GM04503 (cell line): Measurements from ENCODE around the gene TNRC6C.
A peak's percentile ranks its signal among the peaks of the same experiment; 100 is the strongest.

Source experiments
- DNase-seq: peaks from one replicate; pipeline ENCODE4 v3.0.0-alpha.2; 2012; ENCODE audit warnings: low read depth

The TNRC6C gene, protein sequence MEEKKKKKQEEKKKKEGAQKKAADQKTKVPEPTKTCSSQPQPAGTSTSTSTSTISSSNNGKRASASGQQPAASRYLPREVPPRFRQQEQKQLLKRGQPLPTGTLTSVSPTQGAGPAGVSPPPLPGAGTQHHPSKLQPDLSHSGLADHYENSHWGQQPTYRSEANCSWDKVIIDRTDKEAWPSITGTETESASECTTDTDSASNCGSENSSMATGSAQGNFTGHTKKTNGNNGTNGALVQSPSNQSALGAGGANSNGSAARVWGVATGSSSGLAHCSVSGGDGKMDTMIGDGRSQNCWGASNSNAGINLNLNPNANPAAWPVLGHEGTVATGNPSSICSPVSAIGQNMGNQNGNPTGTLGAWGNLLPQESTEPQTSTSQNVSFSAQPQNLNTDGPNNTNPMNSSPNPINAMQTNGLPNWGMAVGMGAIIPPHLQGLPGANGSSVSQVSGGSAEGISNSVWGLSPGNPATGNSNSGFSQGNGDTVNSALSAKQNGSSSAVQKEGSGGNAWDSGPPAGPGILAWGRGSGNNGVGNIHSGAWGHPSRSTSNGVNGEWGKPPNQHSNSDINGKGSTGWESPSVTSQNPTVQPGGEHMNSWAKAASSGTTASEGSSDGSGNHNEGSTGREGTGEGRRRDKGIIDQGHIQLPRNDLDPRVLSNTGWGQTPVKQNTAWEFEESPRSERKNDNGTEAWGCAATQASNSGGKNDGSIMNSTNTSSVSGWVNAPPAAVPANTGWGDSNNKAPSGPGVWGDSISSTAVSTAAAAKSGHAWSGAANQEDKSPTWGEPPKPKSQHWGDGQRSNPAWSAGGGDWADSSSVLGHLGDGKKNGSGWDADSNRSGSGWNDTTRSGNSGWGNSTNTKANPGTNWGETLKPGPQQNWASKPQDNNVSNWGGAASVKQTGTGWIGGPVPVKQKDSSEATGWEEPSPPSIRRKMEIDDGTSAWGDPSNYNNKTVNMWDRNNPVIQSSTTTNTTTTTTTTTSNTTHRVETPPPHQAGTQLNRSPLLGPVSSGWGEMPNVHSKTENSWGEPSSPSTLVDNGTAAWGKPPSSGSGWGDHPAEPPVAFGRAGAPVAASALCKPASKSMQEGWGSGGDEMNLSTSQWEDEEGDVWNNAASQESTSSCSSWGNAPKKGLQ (N-terminal part only)

DNA sequence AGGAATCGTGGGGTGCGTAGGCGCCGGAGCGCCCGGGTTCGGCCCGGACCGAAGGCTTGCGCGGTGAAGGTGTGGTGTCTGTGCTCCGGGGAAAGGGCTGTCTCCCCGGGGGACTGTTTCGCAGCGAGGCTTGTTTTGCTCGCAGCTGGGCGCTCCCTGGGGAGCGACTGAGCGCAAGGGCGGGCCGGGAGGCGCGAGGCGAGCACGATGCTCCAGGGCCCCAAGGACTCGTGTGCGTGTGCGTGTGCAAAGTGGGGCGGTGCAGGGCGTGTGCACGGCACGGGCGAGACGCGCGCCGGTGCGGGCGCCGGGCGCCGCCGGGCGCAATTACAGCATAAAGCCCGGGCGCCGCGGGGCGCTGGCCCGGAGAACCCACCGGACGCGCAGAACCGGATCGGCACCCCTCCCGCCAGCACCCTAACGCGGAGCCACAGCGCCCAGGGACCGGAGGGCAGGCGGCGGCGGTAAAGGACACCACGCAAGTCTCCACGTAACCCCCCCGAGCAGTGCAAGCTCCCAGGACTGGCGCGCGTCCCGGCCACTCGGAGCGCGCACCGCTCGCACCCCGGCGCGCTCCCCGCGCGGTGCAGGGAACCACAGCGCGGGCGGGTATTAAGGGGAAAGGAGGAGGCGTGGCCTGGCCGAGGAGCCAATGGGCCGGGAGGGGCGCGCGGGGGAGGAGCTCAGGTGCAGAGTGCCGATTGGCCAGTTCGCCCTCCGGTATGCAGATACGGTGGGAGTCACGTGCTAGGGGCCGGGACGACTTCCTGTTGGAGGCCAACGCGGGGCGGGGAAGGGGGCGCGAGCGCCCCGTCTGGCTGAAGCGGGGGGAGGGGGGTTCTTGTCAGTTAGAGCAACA is at the start of gene TNRC6C:
Gene TNRC6C (plus strand): TSS at position 847 of the 859 bp plus-strand sequence. CDS start 45,504 bp downstream, outside the sequence.
- DNase-seq = peak; percentile 86

DNA sequence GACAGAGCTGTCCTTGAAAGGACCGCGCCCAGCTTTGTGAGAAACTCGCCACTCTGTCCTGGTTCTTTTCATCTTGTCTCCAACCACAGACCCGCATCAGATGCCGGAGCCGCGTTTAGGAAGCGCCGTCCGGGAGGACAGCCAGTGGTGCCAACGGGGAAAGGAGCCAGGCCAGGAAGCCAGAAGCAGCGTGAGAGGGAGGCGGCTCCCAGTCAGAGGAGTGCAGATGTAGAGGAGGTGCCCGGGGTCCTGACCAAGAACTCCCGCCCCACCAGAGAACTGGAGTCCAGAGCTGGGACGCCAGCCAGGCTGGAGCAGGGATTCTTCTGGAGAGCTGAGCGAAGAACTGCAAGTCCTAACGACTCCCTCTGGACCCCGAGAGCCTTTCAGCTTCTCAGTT is 49.3 kb upstream of the TNRC6C start:
- DNase-seq = no peak

DNA sequence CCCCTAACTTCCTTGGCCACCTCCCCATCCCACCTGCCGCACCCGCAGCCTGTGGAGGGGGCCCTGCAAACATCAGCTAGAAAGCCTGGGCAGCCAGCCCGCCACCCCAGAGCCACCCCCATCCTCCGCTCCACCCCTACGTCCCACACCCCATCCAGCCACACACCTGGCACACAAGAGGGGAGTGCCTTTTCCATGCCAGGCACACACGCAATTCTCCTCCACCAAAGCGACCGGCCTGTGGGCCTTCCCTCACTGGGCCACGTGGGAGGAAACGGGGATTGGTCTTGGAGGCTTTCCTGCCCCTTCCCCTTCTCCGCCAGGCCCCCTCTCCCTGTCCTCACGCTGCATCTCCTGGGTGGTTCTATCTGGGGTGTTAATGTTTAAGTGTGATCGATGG is 48.7 kb upstream of the TNRC6C start:
- DNase-seq = no peak

DNA sequence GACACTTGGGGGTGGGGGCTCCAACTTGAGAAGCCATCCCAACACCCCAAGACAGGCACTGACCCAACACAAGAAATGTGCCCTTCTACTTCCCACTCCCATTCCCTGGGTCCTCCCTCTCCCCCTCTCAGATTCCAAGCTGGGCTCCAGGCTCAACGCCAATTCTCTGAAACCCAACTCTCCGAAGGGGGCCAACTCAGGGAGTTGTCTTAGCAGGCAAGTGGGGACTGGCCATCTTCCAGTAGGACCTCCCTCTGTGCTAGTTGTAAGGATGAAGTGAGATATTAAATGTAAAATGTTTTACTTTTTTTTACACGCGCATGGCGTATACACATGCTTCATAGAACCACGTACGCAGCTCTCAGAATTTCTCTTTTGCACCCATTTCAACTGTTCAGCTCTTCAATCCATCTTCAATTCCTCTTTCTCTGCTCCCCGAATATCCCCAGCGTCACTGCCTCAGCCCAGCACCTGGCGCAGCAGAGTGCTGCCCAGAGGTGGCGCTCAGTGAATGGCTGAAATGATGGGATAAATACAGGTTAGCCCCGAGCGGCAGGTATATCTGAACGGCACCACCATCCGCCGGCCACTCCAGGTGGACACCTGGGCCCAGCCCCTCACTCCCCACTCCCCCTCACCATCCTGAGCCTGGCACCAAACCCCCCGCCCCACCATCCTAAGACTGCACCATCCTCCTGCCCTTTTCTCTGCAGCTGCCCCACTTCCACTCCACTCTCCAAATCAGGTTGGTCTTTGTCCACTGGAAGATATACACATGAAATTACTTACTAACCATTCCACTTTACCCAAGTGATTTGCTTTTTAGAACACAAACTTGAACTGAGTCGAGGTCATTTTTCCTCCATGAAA is 43.9 kb upstream of the TNRC6C start:
- no peak for DNase-seq

DNA sequence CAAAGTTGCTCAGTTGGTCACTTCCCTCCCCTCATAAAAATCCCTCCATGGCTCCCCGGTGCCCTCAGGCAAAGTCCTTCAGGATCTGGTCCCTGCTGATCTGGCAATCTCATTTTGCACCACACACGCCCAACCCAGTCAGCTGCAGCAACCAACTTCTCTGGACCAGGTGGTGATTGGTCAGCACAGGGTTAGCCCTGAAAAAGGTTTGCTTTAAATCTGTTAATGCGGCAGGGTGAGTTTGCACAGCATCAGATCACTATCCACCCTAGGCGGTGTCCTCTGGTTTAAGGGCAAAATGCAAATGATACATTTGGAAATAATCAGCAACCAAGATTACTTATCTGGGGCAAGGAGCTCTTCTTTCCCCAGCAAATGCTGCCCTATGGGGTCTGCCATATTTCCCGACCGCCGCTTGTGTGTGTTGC is 42.9 kb upstream of the TNRC6C start:
- no peak for DNase-seq

DNA sequence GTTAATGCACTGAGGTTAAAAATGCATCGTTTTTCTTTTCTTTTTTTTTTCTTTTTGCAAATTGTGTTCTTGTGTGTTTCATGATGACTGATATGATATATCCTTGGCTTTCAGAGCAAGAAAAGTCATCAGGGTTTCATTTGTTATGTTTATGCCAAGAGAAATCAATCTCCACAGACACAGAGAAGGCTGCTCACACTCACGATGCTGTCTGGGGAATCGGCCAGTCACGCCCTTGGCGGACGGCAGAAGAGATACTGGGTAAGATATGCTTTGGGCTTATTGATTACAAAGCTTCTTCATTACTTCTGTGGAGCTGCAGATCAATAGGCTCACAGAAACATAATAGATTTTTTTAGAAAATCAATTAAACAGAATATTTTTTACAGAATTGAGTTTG is 42.2 kb upstream of the TNRC6C start:
- DNase-seq = no peak

DNA sequence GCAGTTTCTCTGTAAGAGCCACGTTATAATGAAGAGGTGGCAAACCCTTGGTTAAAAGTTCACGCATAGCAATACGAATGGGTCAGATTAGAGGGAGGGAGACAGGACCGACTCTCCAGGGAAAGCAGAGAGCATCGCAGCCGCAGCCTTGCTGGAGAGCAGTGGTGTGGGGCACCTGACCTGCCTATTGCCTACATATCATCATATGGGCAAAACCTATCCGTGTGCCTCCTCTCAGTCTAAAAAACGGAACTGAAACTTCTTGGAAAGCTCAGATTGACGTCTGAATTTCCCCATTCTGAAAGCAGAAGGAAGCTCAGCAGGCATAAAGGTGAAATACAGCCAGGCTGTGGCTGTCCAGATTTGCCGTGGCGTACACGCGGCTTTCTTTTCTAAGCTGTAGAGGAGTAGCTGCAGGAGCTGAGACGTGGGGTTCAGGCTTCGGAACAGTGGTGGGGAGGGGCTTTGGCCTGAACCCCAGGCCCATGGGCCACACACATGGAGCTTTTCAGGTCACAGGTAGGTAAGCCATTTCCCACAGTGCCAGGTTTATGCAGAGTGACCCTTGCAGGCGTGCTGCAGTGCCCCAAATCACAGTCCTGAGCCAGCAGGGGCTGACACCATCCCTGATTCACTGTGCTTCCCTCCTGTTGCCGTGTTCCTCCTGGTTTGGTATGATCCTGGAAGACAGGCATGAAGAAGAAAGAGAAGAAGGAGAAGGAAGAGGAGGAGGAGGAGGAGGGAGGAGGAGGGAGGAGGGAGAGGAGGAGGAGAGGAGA is 41.6 kb upstream of the TNRC6C start:
- DNase-seq = no peak

DNA sequence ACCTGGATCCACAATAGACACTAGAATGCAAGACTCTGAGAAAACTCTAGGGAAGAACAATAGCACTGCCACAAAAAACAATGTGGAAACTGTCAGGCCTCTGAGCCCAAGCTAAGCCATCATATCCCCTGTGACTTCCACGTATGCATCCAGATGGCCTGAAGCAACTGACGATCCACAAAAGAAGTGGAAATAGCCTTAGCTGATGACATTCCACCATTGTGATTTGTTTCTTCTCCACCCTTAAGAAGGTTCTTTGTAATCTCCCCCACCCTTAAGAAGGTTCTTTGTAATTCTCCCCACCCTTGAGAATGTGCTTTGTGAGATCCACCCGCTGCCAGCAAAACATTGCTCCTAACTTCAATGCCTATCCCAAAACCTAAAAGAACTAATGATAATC is 39.2 kb upstream of the TNRC6C start:
- no peak for DNase-seq

DNA sequence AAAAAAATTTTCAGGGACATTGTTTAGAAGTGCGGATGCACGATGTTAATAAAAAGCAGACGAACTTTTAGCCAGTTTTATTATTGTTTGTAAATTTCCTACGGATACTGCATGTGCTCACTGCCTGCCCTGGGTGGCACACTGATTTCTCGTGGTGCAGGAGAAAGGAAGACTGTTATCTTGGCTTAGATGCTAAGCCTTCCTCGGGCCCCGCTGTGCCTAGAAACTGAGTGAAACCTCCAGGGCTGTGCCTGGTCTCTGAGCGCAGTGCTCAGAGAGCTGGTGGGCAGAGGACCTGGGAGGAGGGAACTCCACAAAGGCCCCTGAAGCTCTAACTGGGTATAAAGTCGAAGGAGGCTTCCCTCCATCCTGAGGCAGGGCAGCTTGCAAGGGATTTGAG is 35.4 kb upstream of the TNRC6C start:
- DNase-seq = no peak

DNA sequence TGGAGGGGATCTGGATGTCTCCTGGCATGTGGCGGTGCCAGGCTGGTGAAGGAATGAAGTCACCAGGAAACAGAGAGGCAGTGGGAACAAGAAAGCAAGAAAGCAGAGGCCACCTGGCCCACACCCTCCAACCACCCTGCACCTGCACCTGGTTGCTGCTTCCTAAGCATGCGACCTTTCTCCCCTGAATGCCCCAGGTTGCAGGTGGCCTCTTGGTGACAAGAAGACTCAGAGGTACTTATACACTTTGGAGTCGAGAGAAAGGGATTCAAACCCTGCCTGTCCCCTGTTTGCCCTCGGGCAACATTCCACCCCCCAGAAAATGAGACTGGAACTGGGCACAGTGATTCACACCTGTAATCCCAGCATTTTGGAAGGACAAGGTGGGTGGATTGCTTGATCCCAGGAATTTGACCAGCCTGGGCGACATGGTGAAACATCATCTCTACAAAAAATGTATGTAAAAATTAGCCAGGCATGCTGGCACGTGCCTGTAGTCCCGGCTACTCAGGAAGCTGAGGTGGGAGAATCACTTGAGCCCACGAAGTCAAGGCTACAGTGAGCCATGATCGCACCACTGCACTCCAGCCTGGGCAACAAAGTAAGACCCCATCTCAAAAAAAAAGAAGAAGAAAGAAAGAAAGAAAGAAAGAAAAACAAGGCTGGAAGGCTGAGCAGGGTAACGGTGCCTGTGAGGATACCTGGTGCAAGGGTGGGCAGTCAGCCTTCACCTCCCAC is 34.6 kb upstream of the TNRC6C start:
- no peak for DNase-seq

DNA sequence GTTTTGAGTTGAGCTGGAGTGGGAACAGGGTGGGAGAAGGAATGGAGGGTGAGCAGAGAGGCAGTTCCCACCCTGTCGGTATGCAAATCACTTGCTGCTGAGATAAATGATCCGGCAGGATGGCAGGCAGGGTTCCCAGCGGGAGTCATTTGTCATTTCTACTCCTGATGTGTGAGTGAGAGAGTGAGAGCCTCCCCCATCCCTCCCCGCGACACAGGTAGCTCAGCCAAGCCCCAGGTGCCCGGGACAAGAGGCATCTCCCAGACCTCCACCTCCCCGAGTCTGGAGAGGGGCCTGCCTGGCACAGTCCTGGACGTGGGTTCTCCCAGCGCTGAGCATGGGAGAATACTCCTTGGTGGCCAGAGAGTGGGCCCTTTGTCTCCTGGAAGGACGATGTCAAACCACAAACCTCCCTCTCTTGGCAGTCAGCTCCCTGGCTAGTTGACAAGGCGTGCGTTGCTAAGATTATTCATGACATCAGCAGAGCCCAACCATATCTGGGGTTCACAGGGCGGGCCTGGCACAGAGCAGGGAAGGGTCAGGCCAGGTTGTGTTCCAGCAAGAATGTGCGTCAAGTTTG is 33.7 kb upstream of the TNRC6C start:
- no peak for DNase-seq

DNA sequence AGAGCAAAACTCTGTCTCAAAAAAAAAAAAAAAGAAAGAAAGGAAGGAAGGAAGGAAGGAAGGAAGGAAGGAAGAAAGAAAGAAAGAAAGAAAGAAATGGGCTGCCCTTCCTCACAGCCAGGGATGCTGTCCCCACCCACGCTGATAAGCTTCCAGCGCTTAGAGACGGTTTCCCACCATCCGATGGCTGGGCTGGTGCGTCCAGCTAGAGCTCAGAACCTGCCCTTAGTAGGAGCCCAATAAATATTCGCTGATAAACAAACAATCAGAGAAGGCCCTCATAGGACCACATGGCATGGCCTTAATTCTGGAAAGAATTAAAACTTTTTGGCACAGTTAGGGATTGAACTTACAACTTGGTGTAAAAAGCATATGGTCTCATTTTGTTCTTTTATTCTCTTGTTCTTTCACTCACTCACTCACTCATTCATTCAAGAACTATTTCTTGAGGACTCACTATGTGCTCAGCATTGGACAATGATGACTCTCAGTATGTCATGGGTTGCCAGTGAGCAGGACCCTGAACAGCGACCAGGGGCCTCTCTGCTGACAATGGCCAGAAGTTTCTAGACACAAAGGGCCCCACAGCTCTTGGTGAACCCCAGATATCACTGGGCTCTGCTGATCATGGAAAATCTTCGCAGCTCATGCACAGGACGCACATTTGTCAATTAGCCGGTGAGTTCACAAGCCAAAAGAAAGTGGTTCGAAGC is 32.5 kb upstream of the TNRC6C start:
- no peak for DNase-seq

DNA sequence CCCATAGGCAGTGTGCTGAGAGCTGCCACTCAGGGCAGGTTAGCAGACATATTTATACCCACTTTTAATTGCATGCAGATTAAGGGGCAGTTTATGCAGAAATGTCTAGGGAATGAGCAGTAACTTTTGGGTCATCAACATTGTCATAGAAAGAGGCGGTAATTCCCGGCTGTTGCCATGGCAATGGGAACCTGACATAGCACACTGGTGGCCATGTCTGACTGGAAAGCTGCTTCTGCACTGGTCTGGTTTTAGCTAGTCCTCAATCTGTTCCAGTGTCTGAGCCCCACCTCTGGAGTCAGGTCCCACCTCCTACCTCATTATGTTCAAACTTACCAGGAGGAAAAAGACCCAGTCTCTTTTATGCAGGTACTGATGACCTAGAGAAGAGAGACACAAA is 31.5 kb upstream of the TNRC6C start:
- no peak for DNase-seq

DNA sequence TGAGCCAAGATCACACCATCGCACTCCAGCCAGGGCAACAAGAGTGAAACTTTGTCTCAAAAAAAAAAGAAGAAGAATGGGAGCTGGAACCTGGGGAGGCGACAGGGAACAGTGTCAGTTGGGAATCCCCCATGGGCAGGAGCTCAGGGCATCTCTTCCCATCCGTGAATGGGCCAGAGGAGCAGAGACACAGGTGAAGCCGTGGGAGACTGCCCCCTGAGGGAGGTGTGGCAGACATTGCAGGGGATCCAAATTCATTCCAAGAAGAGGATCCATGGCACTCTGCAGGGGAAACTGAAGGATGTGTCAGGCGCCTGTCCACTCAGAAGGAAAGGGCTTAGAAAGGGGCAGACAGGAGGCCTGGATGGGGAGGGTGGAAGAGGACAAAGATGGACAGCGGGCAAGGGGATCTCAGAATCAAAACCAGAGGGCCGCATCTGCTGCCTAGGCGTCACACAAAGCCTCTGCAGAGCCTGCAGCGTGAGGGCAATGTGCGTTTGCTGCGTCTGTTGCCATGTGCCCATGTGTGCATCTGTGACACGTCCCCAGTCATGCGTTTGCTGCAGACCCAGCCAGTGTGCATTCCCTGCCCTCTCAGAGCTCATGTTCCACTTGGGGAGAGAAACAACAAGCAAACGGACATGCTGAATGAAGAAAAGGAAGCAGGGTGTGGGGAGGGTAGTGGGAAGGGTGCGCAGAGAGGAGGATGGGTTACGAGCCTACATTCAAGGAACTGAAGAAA is 30.6 kb upstream of the TNRC6C start:
- no peak for DNase-seq

DNA sequence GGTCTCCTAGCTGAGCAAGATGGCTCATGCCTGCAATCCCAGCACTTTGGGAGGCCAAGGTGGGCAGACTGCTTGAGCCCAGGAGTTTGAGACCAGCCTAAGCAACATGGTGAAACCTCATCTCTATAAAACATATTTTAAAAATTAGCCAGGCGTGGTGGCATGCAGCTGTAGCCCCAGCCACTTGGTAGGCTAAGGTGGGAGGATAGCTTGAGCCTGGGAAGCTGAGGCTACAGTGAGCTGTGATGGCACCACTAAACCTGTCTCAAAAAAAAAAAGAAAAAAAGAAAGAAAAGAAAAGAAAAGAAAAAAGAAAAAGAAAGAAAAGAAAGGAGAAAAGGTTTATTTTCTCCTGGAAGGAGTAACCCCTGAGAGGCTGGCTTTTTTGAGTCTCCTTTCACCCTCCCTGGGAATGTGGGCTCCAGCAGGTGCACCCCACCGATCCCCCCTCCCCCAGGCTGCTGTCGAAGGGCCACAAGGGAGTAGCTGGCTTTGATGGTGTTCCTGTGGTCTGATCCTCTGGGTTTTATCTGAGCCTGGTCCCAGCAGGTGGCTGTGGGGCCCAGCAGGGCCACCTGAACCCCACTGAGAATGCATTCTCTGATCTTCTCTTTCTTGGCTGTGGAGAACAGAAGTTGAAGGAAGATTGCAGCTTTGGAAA is 29.9 kb upstream of the TNRC6C start:
- DNase-seq = no peak

DNA sequence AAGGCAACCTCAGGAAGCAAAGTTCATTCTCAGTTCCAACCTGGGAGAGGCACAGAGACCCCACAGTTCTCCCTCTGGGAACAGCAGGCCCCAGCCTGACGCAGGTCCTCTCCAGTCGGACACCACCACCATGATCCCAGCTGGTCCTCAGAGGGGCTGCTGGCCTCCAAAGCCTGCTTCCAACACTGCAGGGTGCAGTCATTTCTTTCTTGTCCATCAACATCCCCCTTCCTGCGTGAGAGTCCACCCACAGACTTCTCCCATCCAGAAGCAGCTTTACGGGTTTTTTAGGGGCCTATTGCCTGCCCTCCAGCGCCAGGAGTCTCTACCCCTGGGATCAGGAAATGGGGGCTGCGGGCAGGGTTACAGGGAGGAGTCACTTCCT is 29.3 kb upstream of the TNRC6C start:
- DNase-seq = no peak

DNA sequence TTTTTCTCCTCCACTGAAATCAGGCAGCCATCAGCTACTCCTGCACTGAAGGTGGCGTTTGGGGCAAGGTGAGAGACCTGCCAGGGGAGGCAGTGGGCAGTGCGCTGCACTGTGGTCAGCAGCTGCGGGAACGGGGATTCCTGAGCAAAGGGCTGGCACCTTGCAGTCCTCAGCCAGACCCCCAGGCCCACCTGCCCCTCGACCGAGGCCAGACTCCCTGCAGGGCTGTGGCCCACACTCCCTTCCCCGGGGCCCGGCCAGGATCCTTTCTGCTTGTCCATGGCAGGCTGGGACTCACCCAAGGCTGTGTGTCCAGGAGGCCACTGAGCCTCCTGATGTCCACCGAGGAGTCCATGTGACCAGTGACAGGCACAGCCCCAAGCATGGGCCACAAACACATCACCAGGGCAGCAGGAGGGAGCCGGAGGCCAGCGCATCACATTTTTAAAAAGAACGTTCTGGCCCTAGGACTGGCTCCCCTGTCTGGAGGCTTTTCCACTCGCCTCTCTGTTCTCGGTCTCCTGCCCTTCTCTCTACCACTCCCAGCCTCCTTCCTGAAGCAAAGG is 28.5 kb upstream of the TNRC6C start:
- no peak for DNase-seq
